CD4-positive, alpha-beta T cell (primary cell): ENCODE results near the gene ACACA. TPM values are rescaled to one million over a fixed set of nuclear protein-coding genes. Genes with fewer than 3 reads are reported as not detected.

Experiments used
- ATAC-seq: fragments of 200-7000 bp; cut with Tn5 transposase; one replicate; pipeline ENCODE4 v1.10.0; 2022; ENCODE audit warnings: mild to moderate bottlenecking; ENCODE audit not compliant: poor library complexity
- CTCF ChIA-PET: fragments of 350-600 bp; sonication (Branson Sonifier 250); formaldehyde crosslinking; loops from one replicate; lab custom pipeline; 2021; ENCODE audit warnings: antibody characterized with exemption, inconsistent platforms; lab: Charles Lee
- POLR2A ChIA-PET: fragments of 350-600 bp; sonication (Branson Sonifier 250); formaldehyde crosslinking; loops from one replicate; lab custom pipeline; 2021; ENCODE audit warnings: antibody characterized with exemption, inconsistent platforms; lab: Charles Lee
- DNase-seq, 14 experiments: peaks; one replicate each; pipeline ENCODE4 v3.0.0-alpha.2; 2013 to 2020; ENCODE audit warnings: mixed read lengths in 2 of 14
- H3K27ac ChIP-seq, 2 donors: one replicate each; pipeline versions ENCODE4 v1.5.1 to v1.7.0; 2013; ENCODE audit warnings: low read length in 2 of 2, low read depth in 1 of 2, mild to moderate bottlenecking in 1 of 2
- H3K27me3 ChIP-seq, 2 experiments: 1 replicate in 1 of 2; 2 replicates in 1 of 2; pipeline versions ENCODE4 v1.6.1 to v1.7.0; 2013; ENCODE audit warnings: low read length in 2 of 2, control low read depth in 1 of 2, mild to moderate bottlenecking in 1 of 2, moderate library complexity in 1 of 2; ENCODE audit not compliant: insufficient read depth in 2 of 2, control insufficient read depth in 1 of 2
- H3K36me3 ChIP-seq: one replicate; pipeline ENCODE4 v1.6.1; 2013; ENCODE audit warnings: low read length, control low read depth; ENCODE audit not compliant: insufficient read depth
- H3K4me1 ChIP-seq: one replicate; pipeline ENCODE4 v1.6.1; 2013; ENCODE audit warnings: low read length, control low read depth; ENCODE audit not compliant: insufficient read depth
- H3K4me3 ChIP-seq: one replicate; pipeline ENCODE4 v1.5.1; 2013; ENCODE audit warnings: mild to moderate bottlenecking, low read length, moderate library complexity
- H3K9me3 ChIP-seq, 2 experiments: 1 replicate in 1 of 2; 2 replicates in 1 of 2; pipeline versions ENCODE4 v1.6.1 to v1.7.0; 2013; ENCODE audit warnings: low read length in 2 of 2, mild to moderate bottlenecking in 2 of 2, control low read depth in 1 of 2, moderate library complexity in 1 of 2; ENCODE audit not compliant: control insufficient read depth in 1 of 2, insufficient read depth in 1 of 2
- H3K27ac Mint-ChIP-seq: one replicate; pipeline ENCODE4 v1.8.0; 2020; ENCODE audit warnings: mixed read lengths
- H3K27me3 Mint-ChIP-seq: one replicate; pipeline ENCODE4 v1.8.0; 2021; ENCODE audit warnings: mixed read lengths
- H3K36me3 Mint-ChIP-seq: one replicate; pipeline ENCODE4 v1.8.0; 2021; ENCODE audit warnings: low read depth, mixed read lengths
- H3K4me1 Mint-ChIP-seq: one replicate; pipeline ENCODE4 v1.8.0; 2021; ENCODE audit warnings: low read depth, mixed read lengths
- H3K4me3 Mint-ChIP-seq: one replicate; pipeline ENCODE4 v1.8.0; 2020; ENCODE audit warnings: mild to moderate bottlenecking, mixed read lengths
- H3K9me3 Mint-ChIP-seq: one replicate; pipeline ENCODE4 v1.8.0; 2020; ENCODE audit warnings: mixed read lengths
- CTCF ChIP-seq: fragments of 200-600 bp; IDR thresholded peaks from one replicate; pipeline ENCODE4 v1.8.0; 2022; ENCODE audit warnings: antibody characterized with exemption, mild to moderate bottlenecking
- intact Hi-C, 2 experiments: fragments of 100-400 bp; cut with DNase I in 1 of 2; cut with micrococcal nuclease in 1 of 2; formaldehyde crosslinking; loops; one replicate each; pipeline versions ENCODE4 v1.15.1 to v1.9.0; 2023 to 2025; cut with DNase I, micrococcal nuclease
- total RNA-seq, 174 experiments: library from RNA in 2 of 174; stranded (reverse) in 2 of 174; gene quantifications; one replicate each; pipeline ENCODE4 v1.2.3 and lab custom pipeline; 2021 to 2026

Gene ACACA
- total RNA-seq, 2 experiments from 2014 or later = 26.0 to 28.9 TPM

DNA sequence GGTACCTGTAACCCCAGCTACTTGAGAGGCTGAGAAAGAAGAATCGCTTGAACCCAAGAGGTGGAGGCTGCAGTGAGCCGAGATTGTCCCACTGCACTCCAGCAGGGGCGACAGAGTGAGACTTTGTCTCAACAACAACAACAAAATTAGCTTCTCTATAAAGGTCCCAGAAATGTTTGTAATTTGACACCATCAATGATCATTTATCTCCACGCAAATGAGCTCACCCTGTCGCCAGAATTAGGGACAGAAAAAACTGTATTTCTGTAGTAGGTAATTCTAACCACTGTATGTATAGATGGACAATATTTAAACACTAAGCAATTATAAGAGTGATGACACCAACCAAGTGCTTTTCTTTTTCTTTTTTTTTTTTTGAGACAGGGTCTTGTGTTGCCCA, 20.2 kb downstream of the ACACA start:
- no peaks in the 10 kb centered on the region for H3K27me3 ChIP-seq
- ChIA-PET POLR2A (no interaction called here), CTCF (interaction anchor here (2.6 kb wide), 1 partner anchor 13 kb away, joined by 7 read pairs; no protein-coding TSS in a partner anchor)
- no peaks in the 10 kb centered on the region for H3K36me3 ChIP-seq
- Mint-ChIP-seq H3K36me3 (no peaks in the 10 kb centered on the region), H3K27me3 (no peaks in the 10 kb centered on the region), H3K27ac (no peak overlapping the region), H3K9me3 (no peaks in the 10 kb centered on the region), H3K4me3 (no peak overlapping the region), H3K4me1 (peaks cover 3% of the 10 kb centered on the region)
- H3K27ac ChIP-seq = no peak overlapping the region
- intact Hi-C loops = no loop called here
- no peaks in the 10 kb centered on the region for H3K4me1 ChIP-seq
- no peak for DNase-seq
- no peak for TF ChIP-seq CTCF
- H3K4me3 ChIP-seq = no peak overlapping the region
- ATAC-seq = no peak
- no peaks in the 10 kb centered on the region for H3K9me3 ChIP-seq

DNA sequence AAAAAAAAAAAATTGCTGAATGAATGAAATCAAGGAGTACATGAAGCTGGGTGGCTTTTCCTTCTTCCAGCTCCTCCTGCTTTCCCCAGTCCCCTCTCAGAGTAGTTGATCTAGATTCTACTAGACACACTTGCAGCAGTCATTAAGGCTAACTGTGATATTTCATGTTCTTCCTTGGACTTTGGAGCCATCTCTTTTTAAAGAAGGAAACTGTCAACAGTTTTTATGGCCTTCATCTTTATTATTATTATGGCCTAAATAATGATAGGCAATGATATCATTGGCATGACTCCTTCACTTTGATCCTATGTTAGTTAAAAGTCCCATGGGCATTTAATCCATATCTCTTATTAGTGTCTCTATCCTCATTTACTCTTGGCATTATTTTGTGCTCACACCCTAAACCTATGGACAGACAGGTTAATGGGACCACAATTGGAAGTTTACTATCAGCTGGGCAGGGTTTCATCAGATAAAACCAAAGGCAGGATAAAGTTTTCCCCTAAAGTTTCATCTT, 21.1 kb downstream of the ACACA start:
- ATAC-seq (no peak), DNase-seq (no peak)
- H3K9me3 ChIP-seq = no peaks in the 10 kb centered on the region
- intact Hi-C loops = no loop called here
- H3K36me3 ChIP-seq = no peaks in the 10 kb centered on the region
- ChIA-PET POLR2A (no interaction called here), CTCF (interaction anchor here (0.7 to 2.6 kb wide), 2 partner anchors 12 kb away, joined by 3 to 7 read pairs; no protein-coding TSS in a partner anchor)
- Mint-ChIP-seq H3K4me3 (no peak overlapping the region), H3K36me3 (no peaks in the 10 kb centered on the region), H3K27me3 (no peaks in the 10 kb centered on the region), H3K27ac (no peak overlapping the region), H3K4me1 (no peaks in the 10 kb centered on the region), H3K9me3 (no peaks in the 10 kb centered on the region)
- H3K4me3 ChIP-seq = no peak overlapping the region
- TF ChIP-seq CTCF = no peak
- no peaks in the 10 kb centered on the region for H3K4me1 ChIP-seq
- no peaks in the 10 kb centered on the region for H3K27me3 ChIP-seq
- no peak overlapping the region for H3K27ac ChIP-seq

DNA sequence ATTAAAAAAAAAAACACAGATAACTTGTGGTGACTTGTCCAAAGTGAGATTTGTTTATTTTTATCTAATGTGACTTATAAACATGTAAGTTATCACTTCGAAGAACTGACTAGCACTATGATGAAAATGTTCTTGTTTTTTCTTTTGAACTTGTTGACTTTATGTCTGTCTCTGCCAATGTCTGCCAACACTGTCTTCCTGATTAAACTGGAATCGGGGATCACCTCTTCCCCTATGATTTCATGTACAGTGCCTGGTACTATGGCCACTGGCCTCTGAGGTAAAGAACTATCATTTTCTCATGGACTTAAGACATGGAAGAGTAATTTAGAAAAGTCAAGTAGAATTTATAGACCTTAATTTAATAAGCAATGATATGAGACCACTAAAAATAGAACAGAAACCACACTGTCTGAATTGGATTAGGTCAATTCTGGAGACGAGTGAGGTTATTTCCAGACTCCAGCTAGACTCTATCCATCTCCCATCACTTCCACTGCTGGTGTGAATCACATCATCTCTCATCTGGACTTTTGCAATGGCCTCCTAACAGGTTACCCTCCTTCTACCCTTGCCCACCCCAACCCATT, 22.0 kb downstream of the ACACA start:
- Mint-ChIP-seq H3K9me3 (no peaks in the 10 kb centered on the region), H3K4me1 (no peaks in the 10 kb centered on the region), H3K4me3 (no peak overlapping the region), H3K36me3 (no peaks in the 10 kb centered on the region), H3K27me3 (no peaks in the 10 kb centered on the region), H3K27ac (no peak overlapping the region)
- ChIA-PET POLR2A (no interaction called here), CTCF (interaction anchor here (2.6 kb wide), 1 partner anchor 11 kb away, joined by 7 read pairs; no protein-coding TSS in a partner anchor)
- TF ChIP-seq CTCF = no peak
- ATAC-seq (no peak), DNase-seq (no peak)
- Histone ChIP-seq H3K4me1 (no peaks in the 10 kb centered on the region), H3K27ac (no peak overlapping the region), H3K36me3 (no peaks in the 10 kb centered on the region), H3K9me3 (no peaks in the 10 kb centered on the region), H3K4me3 (no peak overlapping the region), H3K27me3 (no peaks in the 10 kb centered on the region)
- intact Hi-C loops = no loop called here
